Mesenchymal stem cell (in vitro differentiated cells and primary cell): ENCODE measurements around the gene RAD51B.

Source experiments
- DNase-seq: peaks from one replicate; pipeline ENCODE4 v3.0.0-alpha.2; 2013
- H2AFZ ChIP-seq: one replicate; pipeline ENCODE4 v1.6.1; 2013; ENCODE audit warnings: low read depth, mild to moderate bottlenecking, control low read depth, inconsistent platforms, low read length, moderate library complexity
- H2AK5ac ChIP-seq: 2 replicates; pipeline ENCODE4 v1.6.1; 2013; ENCODE audit warnings: low read length, moderate library complexity, mild to moderate bottlenecking, inconsistent platforms; ENCODE audit not compliant: severe bottlenecking
- H2BK120ac ChIP-seq: one replicate; pipeline ENCODE4 v1.6.1; 2013; ENCODE audit warnings: low read depth, mild to moderate bottlenecking, inconsistent platforms, low read length, moderate library complexity
- H2BK12ac ChIP-seq, 2 experiments: one replicate each; pipeline ENCODE4 v1.6.1; 2013; ENCODE audit warnings: inconsistent platforms in 2 of 2, low read length in 2 of 2, mild to moderate bottlenecking in 2 of 2, moderate library complexity in 2 of 2, control low read depth in 1 of 2
- H2BK15ac ChIP-seq: one replicate; pipeline ENCODE4 v1.6.1; 2013; ENCODE audit warnings: mild to moderate bottlenecking, low read depth, inconsistent platforms; ENCODE audit not compliant: poor library complexity, severe bottlenecking
- H2BK5ac ChIP-seq: 2 replicates; pipeline ENCODE4 v1.6.1; 2013; ENCODE audit warnings: low read depth, mild to moderate bottlenecking, low read length, control low read depth, inconsistent platforms; ENCODE audit not compliant: poor library complexity, severe bottlenecking
- H3K14ac ChIP-seq, 2 experiments: one replicate each; pipeline ENCODE4 v1.6.1; 2013; ENCODE audit warnings: inconsistent platforms in 2 of 2, low read length in 2 of 2, control low read depth in 1 of 2, mild to moderate bottlenecking in 1 of 2, moderate library complexity in 1 of 2
- H3K18ac ChIP-seq, 2 experiments: one replicate each; pipeline ENCODE4 v1.6.1; 2013; ENCODE audit warnings: inconsistent platforms in 2 of 2, low read length in 2 of 2, control low read depth in 1 of 2, low read depth in 1 of 2, mild to moderate bottlenecking in 1 of 2
- H3K23ac ChIP-seq, 2 experiments: one replicate each; pipeline ENCODE4 v1.6.1; 2013; ENCODE audit warnings: inconsistent platforms in 2 of 2, low read length in 2 of 2, mild to moderate bottlenecking in 2 of 2, moderate library complexity in 2 of 2, control low read depth in 1 of 2
- H3K27ac ChIP-seq: 2 replicates; pipeline ENCODE4 v1.5.1; 2013; ENCODE audit warnings: mild to moderate bottlenecking, moderate library complexity, low read length, control low read depth, inconsistent platforms; ENCODE audit not compliant: poor library complexity, severe bottlenecking
- H3K27me3 ChIP-seq, 2 experiments: 2 replicates each; pipeline versions ENCODE4 v1.6.1 to v1.7.0; 2013; ENCODE audit warnings: low read length in 2 of 2, mild to moderate bottlenecking in 2 of 2, moderate library complexity in 2 of 2, control low read depth in 1 of 2, inconsistent platforms in 1 of 2; ENCODE audit not compliant: control insufficient read depth in 1 of 2, insufficient read depth in 1 of 2
- H3K36me3 ChIP-seq, 2 experiments: 2 replicates each; pipeline versions ENCODE4 v1.6.1 to v1.7.0; 2013; ENCODE audit warnings: low read length in 2 of 2, control low read depth in 1 of 2, inconsistent platforms in 1 of 2, low read depth in 1 of 2, mild to moderate bottlenecking in 1 of 2; ENCODE audit not compliant: insufficient read depth in 2 of 2, control insufficient read depth in 1 of 2
- H3K4ac ChIP-seq, 2 experiments: one replicate each; pipeline ENCODE4 v1.6.1; 2013; ENCODE audit warnings: inconsistent platforms in 2 of 2, low read length in 2 of 2, mild to moderate bottlenecking in 2 of 2, moderate library complexity in 2 of 2, control low read depth in 1 of 2, low read depth in 1 of 2
- H3K4me1 ChIP-seq: 2 replicates; pipeline ENCODE4 v1.6.1; 2013; ENCODE audit warnings: low read depth, low read length, control low read depth; ENCODE audit not compliant: control insufficient read depth, insufficient read depth
- H3K4me2 ChIP-seq: 2 replicates; pipeline ENCODE4 v1.6.1; 2013; ENCODE audit warnings: low read length, mild to moderate bottlenecking, inconsistent platforms; ENCODE audit not compliant: poor library complexity, severe bottlenecking
- H3K4me3 ChIP-seq, 2 experiments: 2 replicates each; pipeline versions ENCODE4 v1.5.1 to v1.7.0; 2013; ENCODE audit warnings: low read length in 2 of 2, mild to moderate bottlenecking in 2 of 2, control low read depth in 1 of 2, low read depth in 1 of 2; ENCODE audit not compliant: insufficient read depth in 1 of 2
- H3K79me1 ChIP-seq: replicated peaks from 2 replicates; pipeline ENCODE4 v1.6.1; 2013; ENCODE audit warnings: mild to moderate bottlenecking, control low read depth, low read length, inconsistent platforms; ENCODE audit not compliant: poor library complexity, severe bottlenecking
- H3K9ac ChIP-seq: 2 replicates; pipeline ENCODE4 v1.7.0; 2013; ENCODE audit warnings: mild to moderate bottlenecking, low read length, moderate library complexity
- H3K9me3 ChIP-seq: 2 replicates; pipeline ENCODE4 v1.7.0; 2013; ENCODE audit warnings: mild to moderate bottlenecking, low read length; ENCODE audit not compliant: control insufficient read depth
- H4K8ac ChIP-seq: one replicate; pipeline ENCODE4 v1.6.1; 2013; ENCODE audit warnings: inconsistent platforms, mild to moderate bottlenecking, low read length, moderate library complexity
- H4K91ac ChIP-seq: one replicate; pipeline ENCODE4 v1.6.1; 2013; ENCODE audit warnings: mild to moderate bottlenecking, low read length, inconsistent platforms
- WGBS: methylation state at CpG from one replicate; pipeline ENCODE4 v1.1.7; 2013; ENCODE audit warnings: mixed read lengths; 5-methylcytosine and 5-hydroxymethylcytosine counted together

Gene RAD51B

DNA sequence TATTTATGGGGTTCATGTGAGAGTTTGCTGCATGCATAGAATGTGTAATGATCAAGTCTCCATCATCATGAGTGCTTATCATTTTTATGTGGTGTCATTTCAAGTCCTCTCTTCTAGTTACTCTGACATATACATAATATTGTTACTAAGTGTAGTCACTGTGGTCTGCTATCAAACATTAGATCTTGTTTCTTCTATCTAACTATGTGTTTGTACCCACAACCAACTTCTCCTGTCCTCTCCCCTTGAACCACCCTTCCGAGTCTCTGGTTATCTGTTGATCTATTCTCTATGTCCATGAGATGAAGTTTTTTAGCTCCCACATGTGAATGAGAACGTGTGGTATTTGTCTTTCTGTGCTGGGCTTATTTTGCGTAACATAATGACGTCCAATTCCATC, 107.7 kb downstream of the RAD51B start:
- Histone ChIP-seq H3K23ac (no peak overlapping the region), H3K9me3 (peaks cover 7% of the 10 kb centered on the region), H3K4me1 (no peaks in the 10 kb centered on the region), H2AK5ac (no peak overlapping the region), H3K4me2 (no peak overlapping the region), H2BK15ac (no peak overlapping the region), H3K9ac (no peak overlapping the region), H4K8ac (no peak overlapping the region), H3K14ac (no peak overlapping the region), H3K4ac (no peak overlapping the region), H3K18ac (no peak overlapping the region), H3K4me3 (no peak overlapping the region), H2BK12ac (no peak overlapping the region), H3K27me3 (no peaks in the 10 kb centered on the region), H2AFZ (no peak overlapping the region), H2BK120ac (no peak overlapping the region), H3K79me1 (peaks cover under 1% of the 10 kb centered on the region), H2BK5ac (no peak overlapping the region), H3K27ac (no peak overlapping the region), H4K91ac (no peak overlapping the region), H3K36me3 (peaks cover 0 to 3% of the 10 kb centered on the region in 2 experiments)
- WGBS, result 80% methylated on average over 1 of the region's 4 CpGs
- DNase-seq, result no peak

DNA sequence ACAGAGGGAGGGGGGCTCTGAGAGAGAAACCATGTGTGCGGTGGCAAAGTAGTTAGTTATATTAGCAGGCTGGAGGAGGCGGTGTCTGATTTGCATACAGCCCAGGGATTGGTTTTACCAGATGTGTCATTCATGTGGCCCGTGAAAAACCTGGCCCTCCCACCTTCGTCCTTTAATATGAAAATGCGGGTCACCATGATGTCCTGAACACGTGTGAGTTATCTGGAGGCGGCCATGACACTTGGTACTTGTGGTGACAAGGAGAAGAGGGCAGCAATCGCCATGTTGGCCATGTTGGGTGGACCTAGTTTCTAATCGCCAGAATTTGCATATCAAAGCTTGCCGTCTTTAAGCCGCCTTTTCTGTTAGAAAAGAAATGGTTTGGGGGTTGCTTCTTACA, 108.8 kb downstream of the RAD51B start:
- H2BK12ac ChIP-seq, result no peak overlapping the region
- no peak overlapping the region for H4K8ac ChIP-seq
- H3K27me3 ChIP-seq, result no peaks in the 10 kb centered on the region
- no peak overlapping the region for H3K23ac ChIP-seq
- H2AK5ac ChIP-seq, result no peak overlapping the region
- H4K91ac ChIP-seq, result no peak overlapping the region
- no peak overlapping the region for H3K4me2 ChIP-seq
- peaks cover 0 to 3% of the 10 kb centered on the region in 2 experiments for H3K36me3 ChIP-seq
- peaks cover 7% of the 10 kb centered on the region for H3K79me1 ChIP-seq
- H2AFZ ChIP-seq, result no peak overlapping the region
- H3K4ac ChIP-seq, result no peak overlapping the region
- peaks cover 2% of the 10 kb centered on the region for H3K4me1 ChIP-seq
- no peak overlapping the region for H3K18ac ChIP-seq
- H3K9ac ChIP-seq, result no peak overlapping the region
- no peak overlapping the region for H2BK120ac ChIP-seq
- WGBS, result 86% methylated on average over 9 of the region's 11 CpGs
- H2BK15ac ChIP-seq, result no peak overlapping the region
- H3K9me3 ChIP-seq, result peaks cover 7% of the 10 kb centered on the region
- DNase-seq, result no peak
- H2BK5ac ChIP-seq, result no peak overlapping the region
- H3K27ac ChIP-seq, result no peak overlapping the region
- no peak overlapping the region for H3K14ac ChIP-seq
- no peak overlapping the region for H3K4me3 ChIP-seq

DNA sequence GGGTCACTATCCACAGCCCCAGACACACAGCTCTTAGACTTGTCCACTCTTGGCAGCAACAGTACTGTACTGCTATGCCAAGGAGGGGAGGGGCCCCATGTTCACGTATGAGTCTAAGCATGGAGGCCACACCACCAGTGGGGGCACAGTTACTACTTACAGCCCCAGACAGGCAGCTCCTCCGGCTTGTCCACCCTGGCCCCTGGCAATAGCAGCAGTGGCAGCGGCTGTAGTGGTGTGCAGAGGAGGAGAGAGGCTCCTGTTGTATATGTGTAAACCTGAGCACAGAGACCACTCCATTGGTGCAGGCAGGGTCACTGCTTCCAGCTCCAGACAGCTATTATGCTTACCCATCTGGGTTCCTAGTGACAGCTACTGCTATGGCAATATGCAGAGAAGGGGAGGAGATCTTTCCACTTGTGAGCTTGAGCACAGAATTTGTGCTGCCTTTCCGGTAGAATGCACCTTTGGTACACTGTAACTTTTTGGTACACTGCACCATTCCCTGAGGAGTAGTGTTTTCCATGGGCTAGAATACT, 113.2 kb downstream of the RAD51B start:
- peaks cover 7% of the 10 kb centered on the region for H3K9me3 ChIP-seq
- H3K27ac ChIP-seq, result no peak overlapping the region
- H3K4ac ChIP-seq, result peak overlapping the region; percentile 18 to 82
- peak overlapping the region; percentile 57 to 90 for H2BK12ac ChIP-seq
- peak overlapping the region; percentile 82 for H2AK5ac ChIP-seq
- H3K4me3 ChIP-seq, result no peak overlapping the region
- H3K14ac ChIP-seq, result no peak overlapping the region
- no peaks in the 10 kb centered on the region for H3K36me3 ChIP-seq
- no peaks in the 10 kb centered on the region for H3K27me3 ChIP-seq
- peak overlapping the region in 1 of 2 experiments; percentile 79 for H3K23ac ChIP-seq
- no peak overlapping the region for H2BK120ac ChIP-seq
- H3K4me2 ChIP-seq, result no peak overlapping the region
- peak overlapping the region; percentile 37 to 80 for H3K18ac ChIP-seq
- peak overlapping the region; percentile 51 for H2AFZ ChIP-seq
- no peak overlapping the region for H2BK15ac ChIP-seq
- H2BK5ac ChIP-seq, result no peak overlapping the region
- peak overlapping the region; percentile 65 for H4K8ac ChIP-seq
- peak overlapping the region; percentile 77 for H3K9ac ChIP-seq
- peaks cover 2% of the 10 kb centered on the region for H3K4me1 ChIP-seq
- peaks cover 10% of the 10 kb centered on the region for H3K79me1 ChIP-seq
- 86% methylated on average over 4 of the region's 4 CpGs for WGBS
- no peak for DNase-seq
- peak overlapping the region; percentile 77 for H4K91ac ChIP-seq

- no peak overlapping the region for H3K4me3 ChIP-seq
- peak overlapping the region; percentile 51 for H2AFZ ChIP-seq
- peak overlapping the region in 1 of 2 experiments; percentile 80 for H3K18ac ChIP-seq
- H2AK5ac ChIP-seq, result peak overlapping the region; percentile 34
- H3K79me1 ChIP-seq, result peaks cover 10% of the 10 kb centered on the region
- H3K4ac ChIP-seq, result peak overlapping the region; percentile 18 to 82
- H2BK120ac ChIP-seq, result no peak overlapping the region
- peak overlapping the region; percentile 22 for H4K91ac ChIP-seq
- no peak overlapping the region for H3K27ac ChIP-seq
- H3K36me3 ChIP-seq, result no peaks in the 10 kb centered on the region
- peak overlapping the region in 1 of 2 experiments; percentile 26 for H3K14ac ChIP-seq
- no peaks in the 10 kb centered on the region for H3K27me3 ChIP-seq
- no peak overlapping the region for H3K23ac ChIP-seq
- H3K9me3 ChIP-seq, result peaks cover 7% of the 10 kb centered on the region
- no peak overlapping the region for H2BK15ac ChIP-seq
- peak; percentile 8 for DNase-seq
- no peak overlapping the region for H3K4me2 ChIP-seq
- H3K4me1 ChIP-seq, result peaks cover 2% of the 10 kb centered on the region
- peak overlapping the region; percentile 77 for H3K9ac ChIP-seq
- peak overlapping the region; percentile 31 for H4K8ac ChIP-seq
- no peak overlapping the region for H2BK5ac ChIP-seq
- H2BK12ac ChIP-seq, result peak overlapping the region in 1 of 2 experiments; percentile 90
Measured at GRCh38 chr14:67933266-67933665, 113.7 kb downstream of the RAD51B start.
